Measurements from ENCODE around the gene RMND5B. TPM values are rescaled to one million over a fixed set of nuclear protein-coding genes. Genes with fewer than 3 reads are reported as not detected.
A peak's percentile ranks its signal among the peaks of the same experiment; 100 is the strongest.

The RMND5B gene
- total and polyA plus RNA-seq, 2 experiments from 2014 or later: 17.5 to 19.9 TPM

GRCh38 chr5:178191661-178192060, 60.8 kb downstream of the RMND5B start:
- in situ Hi-C loops (cut with MboI): no loop called here
- Histone ChIP-seq H3K4me1 (ENCODE audit: insufficient read depth) (0 out of 2 replicates have a peak, but pooled peaks cover 3% of the 10 kb centered on the region), H3F3A (ENCODE audit: insufficient read depth) (0 out of 2 replicates have a peak, but pooled peaks cover 1% of the 10 kb centered on the region), H3K27ac (no peak overlapping the region), H4K20me1 (ENCODE audit: insufficient read depth) (no peaks in the 10 kb centered on the region), H3K9ac (no peak overlapping the region), H3K36me3 (ENCODE audit: low read depth) (no peaks in the 10 kb centered on the region), H3K9me3 (ENCODE audit: low read depth) (no peaks in the 10 kb centered on the region), H3K4me2 (ENCODE audit: unreplicated experiment) (no peak overlapping the region), H3K4me3 (no peak overlapping the region), H3K9me2 (ENCODE audit: insufficient read depth) (no peaks in the 10 kb centered on the region), H3K27me3 (replicated peaks; ENCODE audit: insufficient read depth) (peaks cover 13% of the 10 kb centered on the region), H2AFZ (no peak overlapping the region), H3K79me2 (ENCODE audit: insufficient read depth) (no peaks in the 10 kb centered on the region)
- WGBS, 2 experiments (ENCODE audit: low coverage in 1 of 2, low lambda C conversion rate in 2 of 2, missing lambda C conversion rate in 2 of 2): 84 to 89% methylated on average over 4 of the region's 4 CpGs
- TF ChIP-seq EZH2 (IDR thresholded peaks at IDR 0.05; ENCODE audit: insufficient read depth, poor library complexity, severe bottlenecking): no peak
- no peak for TF ChIP-seq EZH2phosphoT487 (IDR thresholded peaks at IDR 0.05; ENCODE audit: insufficient read depth, low read depth)
- DNase-seq: no peak

GRCh38 chr5:178192244-178192643, 61.4 kb downstream of the RMND5B start:
- Histone ChIP-seq H3K4me2 (ENCODE audit: unreplicated experiment) (no peak overlapping the region), H3K4me3 (no peak overlapping the region), H3K9ac (no peak overlapping the region), H3K9me2 (ENCODE audit: insufficient read depth) (no peaks in the 10 kb centered on the region), H3K4me1 (ENCODE audit: insufficient read depth) (0 out of 2 replicates have a peak, but pooled peaks cover 3% of the 10 kb centered on the region), H3F3A (ENCODE audit: insufficient read depth) (no peaks in the 10 kb centered on the region), H3K36me3 (ENCODE audit: low read depth) (no peaks in the 10 kb centered on the region), H4K20me1 (ENCODE audit: insufficient read depth) (no peaks in the 10 kb centered on the region), H3K27me3 (replicated peaks; ENCODE audit: insufficient read depth) (peaks cover 13% of the 10 kb centered on the region), H3K79me2 (ENCODE audit: insufficient read depth) (no peaks in the 10 kb centered on the region), H2AFZ (no peak overlapping the region), H3K9me3 (ENCODE audit: low read depth) (no peaks in the 10 kb centered on the region), H3K27ac (no peak overlapping the region)
- DNase-seq: peak; percentile 34
- WGBS, 2 experiments (ENCODE audit: low coverage in 1 of 2, low lambda C conversion rate in 2 of 2, missing lambda C conversion rate in 2 of 2): 34 to 36% methylated on average over 2 of the region's 2 CpGs
- TF ChIP-seq EZH2phosphoT487 (IDR thresholded peaks at IDR 0.05; ENCODE audit: insufficient read depth, low read depth) (no peak), EZH2 (IDR thresholded peaks at IDR 0.05; ENCODE audit: insufficient read depth, poor library complexity, severe bottlenecking) (no peak)
- in situ Hi-C loops (cut with MboI): no loop called here

GRCh38 chr5:178192787-178193186, 62.0 kb downstream of the RMND5B start:
- no peaks in the 10 kb centered on the region for H3K79me2 ChIP-seq (ENCODE audit: insufficient read depth)
- H3K9me3 ChIP-seq (ENCODE audit: low read depth): no peaks in the 10 kb centered on the region
- 52 to 65% methylated on average over 7 of the region's 7 CpGs for WGBS, 2 experiments (ENCODE audit: low coverage in 1 of 2, low lambda C conversion rate in 2 of 2, missing lambda C conversion rate in 2 of 2)
- H4K20me1 ChIP-seq (ENCODE audit: insufficient read depth): no peaks in the 10 kb centered on the region
- no peaks in the 10 kb centered on the region for H3K9me2 ChIP-seq (ENCODE audit: insufficient read depth)
- no peak overlapping the region for H3K27ac ChIP-seq
- H3K4me1 ChIP-seq (ENCODE audit: insufficient read depth): 0 out of 2 replicates have a peak, but pooled peaks cover 3% of the 10 kb centered on the region
- no peak for DNase-seq
- no peaks in the 10 kb centered on the region for H3K36me3 ChIP-seq (ENCODE audit: low read depth)
- H2AFZ ChIP-seq: no peak overlapping the region
- H3K27me3 ChIP-seq (replicated peaks; ENCODE audit: insufficient read depth): peaks cover 13% of the 10 kb centered on the region
- no peak overlapping the region for H3K4me3 ChIP-seq
- no peak overlapping the region for H3K4me2 ChIP-seq (ENCODE audit: unreplicated experiment)
- no peak overlapping the region for H3K9ac ChIP-seq
- TF ChIP-seq EZH2phosphoT487 (IDR thresholded peaks at IDR 0.05; ENCODE audit: insufficient read depth, low read depth) (no peak), EZH2 (IDR thresholded peaks at IDR 0.05; ENCODE audit: insufficient read depth, poor library complexity, severe bottlenecking) (no peak)
- in situ Hi-C loops (cut with MboI): no loop called here
- H3F3A ChIP-seq (ENCODE audit: insufficient read depth): no peaks in the 10 kb centered on the region

- H3K27me3 ChIP-seq (replicated peaks; ENCODE audit: insufficient read depth): peaks cover 13% of the 10 kb centered on the region
- no peaks in the 10 kb centered on the region for H3F3A ChIP-seq (ENCODE audit: insufficient read depth)
- no peak for DNase-seq
- H3K9ac ChIP-seq: no peak overlapping the region
- no peaks in the 10 kb centered on the region for H3K9me3 ChIP-seq (ENCODE audit: low read depth)
- H3K27ac ChIP-seq: no peak overlapping the region
- TF ChIP-seq EZH2 (IDR thresholded peaks at IDR 0.05; ENCODE audit: insufficient read depth, poor library complexity, severe bottlenecking) (no peak), EZH2phosphoT487 (IDR thresholded peaks at IDR 0.05; ENCODE audit: insufficient read depth, low read depth) (no peak)
- H3K4me2 ChIP-seq (ENCODE audit: unreplicated experiment): no peak overlapping the region
- H3K4me3 ChIP-seq: no peak overlapping the region
- no peaks in the 10 kb centered on the region for H3K36me3 ChIP-seq (ENCODE audit: low read depth)
- no peak overlapping the region for H2AFZ ChIP-seq
- H3K79me2 ChIP-seq (ENCODE audit: insufficient read depth): no peaks in the 10 kb centered on the region
- WGBS, 2 experiments (ENCODE audit: low coverage in 1 of 2, low lambda C conversion rate in 2 of 2, missing lambda C conversion rate in 2 of 2): 27 to 31% methylated on average over 8 of the region's 8 CpGs
- 0 out of 2 replicates have a peak, but pooled peaks cover 3% of the 10 kb centered on the region for H3K4me1 ChIP-seq (ENCODE audit: insufficient read depth)
- in situ Hi-C loops (cut with MboI): no loop called here
- H3K9me2 ChIP-seq (ENCODE audit: insufficient read depth): no peaks in the 10 kb centered on the region
- H4K20me1 ChIP-seq (ENCODE audit: insufficient read depth): no peaks in the 10 kb centered on the region
These were observed 62.5 kb downstream of the RMND5B start for GRCh38 chr5:178193251-178193809.
